Activated T-cell treated with anti-CD3 and anti-CD28 coated beads, Interleukin-2, amount 50 U/mL, for 72 hours (primary cell): ENCODE measurements around the gene LDLRAP1. TPM values are rescaled to one million over a fixed set of nuclear protein-coding genes. Genes with fewer than 3 reads are reported as not detected.

Experiments used
- ATAC-seq, 2 donors: fragments of 150-1000 bp; cut with Tn5 transposase; replicated peaks in 1 of 2; 2 replicates each; pipeline ENCODE4 v1.10.0; 2021; ENCODE audit warnings: moderate library complexity in 2 of 2, mild to moderate bottlenecking in 1 of 2
- DNase-seq, 2 donors: peaks; one replicate each; pipeline ENCODE4 v3.0.0; 2021 to 2022; ENCODE audit warnings: mixed read lengths in 1 of 2
- H3K27ac Mint-ChIP-seq: one replicate; pipeline ENCODE4 v1.8.0; 2022; ENCODE audit warnings: mild to moderate bottlenecking, moderate library complexity, mixed read lengths
- H3K27me3 Mint-ChIP-seq: one replicate; pipeline ENCODE4 v1.8.0; 2022; ENCODE audit warnings: low read depth, mixed read lengths
- H3K36me3 Mint-ChIP-seq, 2 donors: one replicate each; pipeline ENCODE4 v1.8.0; 2022; ENCODE audit warnings: mixed read lengths in 2 of 2, mild to moderate bottlenecking in 1 of 2; ENCODE audit not compliant: insufficient read depth in 2 of 2
- H3K4me1 Mint-ChIP-seq: one replicate; pipeline ENCODE4 v1.8.0; 2022; ENCODE audit warnings: low read depth, mixed read lengths
- H3K4me3 Mint-ChIP-seq, 2 donors: one replicate each; pipeline ENCODE4 v1.8.0; 2022; ENCODE audit warnings: mild to moderate bottlenecking in 2 of 2, mixed read lengths in 2 of 2, moderate library complexity in 2 of 2
- H3K9me3 Mint-ChIP-seq, 2 donors: one replicate each; pipeline ENCODE4 v1.8.0; 2022; ENCODE audit warnings: mixed read lengths in 2 of 2
- total RNA-seq, 2 donors: library from RNA; stranded (reverse); gene quantifications; one replicate each; pipeline ENCODE4 v1.2.3, GENCODE V29; 2022

The LDLRAP1 gene
- total RNA-seq, 2 donors from 2014 or later: 13.5 to 14.7 TPM

DNA sequence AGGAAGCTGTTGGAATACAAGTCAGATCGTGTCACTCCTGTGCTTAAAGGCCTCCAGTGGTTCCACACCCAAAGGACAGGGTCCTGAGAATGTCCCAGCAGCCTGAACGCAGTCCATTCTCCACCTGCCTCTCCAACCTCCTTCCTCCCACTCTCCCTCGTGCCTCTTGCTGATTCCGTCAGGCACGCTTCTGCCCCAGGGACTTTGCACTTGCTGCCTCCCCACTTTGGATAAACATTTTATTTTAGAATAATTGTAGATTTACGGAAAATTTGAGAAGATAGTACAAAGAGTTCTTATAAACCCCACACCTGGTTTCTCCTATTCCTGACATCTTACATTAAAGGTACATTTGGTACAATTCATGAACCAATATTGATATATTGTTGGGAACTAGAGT is 28.4 kb upstream of the LDLRAP1 start:
- no peak for ATAC-seq
- Mint-ChIP-seq H3K27me3 (no peaks in the 10 kb centered on the region), H3K4me3 (no peak overlapping the region), H3K27ac (no peak overlapping the region), H3K9me3 (peaks cover 0 to 2% of the 10 kb centered on the region in 2 donors), H3K36me3 (no peaks in the 10 kb centered on the region), H3K4me1 (peaks cover 1% of the 10 kb centered on the region)
- no peak for DNase-seq

DNA sequence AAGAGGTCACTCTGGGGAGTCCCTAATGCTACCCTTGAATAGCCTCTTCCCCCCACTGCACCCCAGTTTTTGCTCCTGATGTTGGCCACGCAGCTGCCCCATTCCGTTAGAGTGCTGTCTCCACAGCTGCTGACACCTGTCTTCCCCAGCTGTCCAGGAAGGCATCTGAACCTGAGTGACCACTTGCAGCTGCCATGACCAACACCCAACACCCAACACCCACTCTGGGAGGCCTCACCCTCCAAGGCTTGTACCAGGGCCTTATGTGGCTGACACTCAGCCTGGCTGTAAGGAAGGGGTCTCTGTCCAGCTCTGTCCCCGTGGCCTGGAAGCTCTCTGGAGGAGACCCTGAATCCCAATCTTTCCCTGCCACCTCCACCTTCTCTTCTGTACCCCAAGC is 26.7 kb upstream of the LDLRAP1 start:
- no peak overlapping the region for H3K4me3 Mint-ChIP-seq
- H3K9me3 Mint-ChIP-seq: peaks cover 0 to 2% of the 10 kb centered on the region in 2 donors
- H3K27me3 Mint-ChIP-seq: no peaks in the 10 kb centered on the region
- H3K4me1 Mint-ChIP-seq: peaks cover 4% of the 10 kb centered on the region
- no peaks in the 10 kb centered on the region for H3K36me3 Mint-ChIP-seq
- no peak for DNase-seq
- no peak overlapping the region for H3K27ac Mint-ChIP-seq
- ATAC-seq: no peak

DNA sequence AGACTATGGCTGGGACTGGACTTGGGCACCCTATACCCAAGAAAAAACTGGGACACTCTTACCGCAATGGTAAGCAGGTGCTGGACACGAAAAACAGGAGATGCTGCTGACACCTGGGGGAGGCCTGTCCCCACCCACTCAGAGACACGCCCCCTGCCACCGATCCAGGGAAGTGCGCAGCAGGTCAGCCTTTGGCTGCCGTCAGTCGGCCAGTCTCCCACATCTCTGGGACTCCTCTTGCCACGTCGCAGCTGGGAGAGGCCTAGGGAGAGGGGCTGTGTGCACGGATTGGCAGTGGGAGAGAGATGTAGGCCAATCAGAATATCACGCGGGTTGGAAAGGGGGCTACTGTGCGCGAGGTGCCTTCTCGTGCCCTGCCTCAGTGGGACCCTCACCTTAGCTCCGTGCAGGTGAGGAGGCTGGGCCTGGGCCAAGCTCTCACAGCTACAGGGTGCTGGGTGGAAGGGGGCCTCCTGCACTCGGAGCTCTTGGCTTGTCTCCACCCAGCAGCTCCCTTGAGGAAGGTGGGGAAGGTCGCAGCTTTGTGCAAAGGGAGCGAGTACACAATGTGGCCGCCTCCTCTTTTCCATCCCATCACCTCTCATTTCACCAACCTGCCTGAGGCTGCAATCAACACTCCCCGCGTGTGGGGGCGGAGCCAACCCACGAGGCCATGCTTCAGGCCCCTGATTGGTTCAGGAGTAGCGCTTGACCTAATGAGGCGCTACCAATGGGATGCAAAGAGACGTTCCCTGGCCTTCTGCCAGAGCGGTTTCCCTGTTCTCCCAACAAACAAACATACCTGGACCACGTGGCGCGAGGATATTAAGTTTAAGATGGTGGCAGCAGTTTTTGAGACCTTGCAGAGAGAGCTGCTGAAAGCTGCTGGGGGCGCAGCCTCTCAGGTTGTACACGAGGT is 25.7 kb upstream of the LDLRAP1 start:
- Mint-ChIP-seq H3K27me3 (no peaks in the 10 kb centered on the region), H3K4me1 (peaks cover 4% of the 10 kb centered on the region), H3K9me3 (peaks cover 0 to 2% of the 10 kb centered on the region in 2 donors), H3K27ac (no peak overlapping the region), H3K36me3 (no peaks in the 10 kb centered on the region), H3K4me3 (no peak overlapping the region)
- no peak for ATAC-seq
- no peak for DNase-seq

DNA sequence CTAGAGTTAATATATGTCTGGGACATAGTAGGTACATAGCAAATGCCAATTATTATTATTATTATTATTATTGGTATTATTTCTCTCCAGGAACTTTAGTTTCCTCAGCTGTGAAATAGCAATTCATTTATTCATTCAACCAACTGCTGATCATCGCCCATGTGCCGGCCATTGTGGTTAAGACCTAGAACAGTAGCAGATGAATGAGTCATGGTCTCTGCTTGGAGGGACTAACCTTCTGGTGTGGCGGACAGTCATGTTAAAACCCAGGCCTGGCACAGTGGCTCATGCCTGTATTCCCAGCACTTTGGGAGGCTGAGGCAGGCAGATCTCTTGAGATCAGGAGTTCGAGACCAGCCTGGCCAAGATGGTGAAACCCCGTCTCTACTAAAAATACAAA is 23.8 kb upstream of the LDLRAP1 start:
- H3K9me3 Mint-ChIP-seq: peaks cover 0 to 2% of the 10 kb centered on the region in 2 donors
- no peaks in the 10 kb centered on the region for H3K36me3 Mint-ChIP-seq
- H3K27me3 Mint-ChIP-seq: no peaks in the 10 kb centered on the region
- no peak overlapping the region for H3K4me3 Mint-ChIP-seq
- H3K27ac Mint-ChIP-seq: no peak overlapping the region
- DNase-seq: no peak
- no peak for ATAC-seq
- peaks cover 4% of the 10 kb centered on the region for H3K4me1 Mint-ChIP-seq

DNA sequence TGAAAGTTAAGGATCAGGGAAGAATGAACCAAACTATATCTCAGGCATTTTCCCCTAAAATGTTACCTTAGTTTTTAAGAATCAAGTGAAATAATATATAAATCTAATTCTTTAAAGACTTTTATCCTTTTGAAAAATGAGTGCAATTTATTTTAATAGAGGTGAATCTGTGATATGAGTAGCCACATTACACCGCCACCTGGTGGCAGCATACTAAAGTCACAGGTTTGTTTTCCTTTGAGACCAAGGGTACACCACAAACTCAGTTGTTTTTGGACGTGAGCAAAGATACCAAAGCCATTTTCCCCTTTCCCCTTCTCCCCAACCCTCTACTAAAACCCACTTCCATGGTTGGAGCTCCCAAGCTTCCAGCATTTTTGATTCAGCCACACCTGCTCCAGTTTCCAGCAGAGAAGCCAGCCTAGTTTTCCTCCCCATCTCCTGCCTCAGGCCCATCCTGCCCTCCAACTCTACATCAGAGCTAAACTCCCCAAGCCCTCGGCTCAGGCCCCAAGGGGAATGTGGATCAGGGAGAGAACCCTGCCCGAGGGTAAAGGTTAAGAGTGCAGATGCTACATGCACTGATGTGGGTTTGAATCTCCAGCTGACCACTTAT is 22.9 kb upstream of the LDLRAP1 start:
- peak; percentile 56 to 62 for ATAC-seq
- H3K4me1 Mint-ChIP-seq: peaks cover 4% of the 10 kb centered on the region
- H3K9me3 Mint-ChIP-seq: peaks cover 4% of the 10 kb centered on the region in 2 donors
- no peaks in the 10 kb centered on the region for H3K27me3 Mint-ChIP-seq
- peak overlapping the region; percentile 5 for H3K27ac Mint-ChIP-seq
- H3K4me3 Mint-ChIP-seq: no peak overlapping the region
- DNase-seq: peak; percentile 70 to 71
- no peaks in the 10 kb centered on the region for H3K36me3 Mint-ChIP-seq

DNA sequence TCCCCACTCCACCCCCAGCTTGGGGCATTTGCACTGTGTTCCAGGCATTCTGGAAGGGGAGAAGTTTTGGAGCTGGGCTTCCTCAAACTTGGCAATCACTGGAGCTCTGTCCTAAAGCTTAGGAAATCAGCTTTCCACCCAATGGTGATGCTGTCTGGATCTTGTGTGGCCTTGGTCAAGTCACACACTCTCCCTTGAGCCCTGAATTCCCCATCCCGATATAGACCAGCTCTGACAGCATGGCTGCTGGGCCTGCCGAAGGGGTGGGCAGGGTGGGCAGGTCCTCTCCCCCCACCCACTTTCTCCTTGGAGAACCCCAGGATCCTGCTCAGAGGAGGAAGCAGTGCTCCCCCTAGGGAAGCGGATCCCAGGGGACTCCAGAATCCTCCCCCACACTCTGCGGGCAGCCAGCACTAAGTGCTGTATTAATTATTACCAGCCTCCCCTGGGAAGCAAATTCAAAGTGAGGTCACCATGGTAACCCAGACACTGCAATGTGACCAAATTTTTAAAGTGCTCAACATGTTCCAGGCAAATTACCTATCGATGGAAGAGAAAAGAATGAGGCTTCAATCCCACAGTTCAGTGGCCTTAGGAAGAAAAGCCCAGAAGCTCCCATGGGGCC is 21.3 kb upstream of the LDLRAP1 start:
- Mint-ChIP-seq H3K4me3 (no peak overlapping the region), H3K9me3 (peaks cover 4% of the 10 kb centered on the region in 2 donors), H3K27ac (no peak overlapping the region), H3K4me1 (peaks cover 4% of the 10 kb centered on the region), H3K27me3 (no peaks in the 10 kb centered on the region), H3K36me3 (no peaks in the 10 kb centered on the region)
- ATAC-seq: no peak
- no peak for DNase-seq

DNA sequence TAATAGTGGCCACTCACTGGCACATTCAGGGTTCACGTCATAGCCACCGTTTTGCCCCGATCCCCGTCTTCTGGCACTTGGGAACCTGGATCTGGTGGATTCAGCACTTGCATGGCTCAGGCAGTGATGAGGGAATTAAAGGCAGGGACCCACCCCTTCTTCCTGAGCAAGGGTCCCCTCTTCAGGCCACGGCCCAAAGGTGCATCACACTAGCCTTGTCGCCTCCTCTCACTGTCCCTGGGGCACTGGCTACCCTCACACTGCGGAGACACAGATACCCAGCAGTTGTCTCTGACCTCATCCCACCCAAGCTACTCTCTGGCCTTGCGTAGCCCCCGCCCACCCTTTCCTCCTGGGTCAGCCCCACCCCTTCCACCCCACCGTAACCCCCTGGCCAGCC is 19.9 kb upstream of the LDLRAP1 start:
- Mint-ChIP-seq H3K36me3 (no peaks in the 10 kb centered on the region), H3K4me3 (no peak overlapping the region), H3K4me1 (peaks cover 4% of the 10 kb centered on the region), H3K27me3 (no peaks in the 10 kb centered on the region), H3K9me3 (peaks cover 4% of the 10 kb centered on the region in 2 donors), H3K27ac (no peak overlapping the region)
- DNase-seq: peak; percentile 21 to 34
- ATAC-seq: no peak

DNA sequence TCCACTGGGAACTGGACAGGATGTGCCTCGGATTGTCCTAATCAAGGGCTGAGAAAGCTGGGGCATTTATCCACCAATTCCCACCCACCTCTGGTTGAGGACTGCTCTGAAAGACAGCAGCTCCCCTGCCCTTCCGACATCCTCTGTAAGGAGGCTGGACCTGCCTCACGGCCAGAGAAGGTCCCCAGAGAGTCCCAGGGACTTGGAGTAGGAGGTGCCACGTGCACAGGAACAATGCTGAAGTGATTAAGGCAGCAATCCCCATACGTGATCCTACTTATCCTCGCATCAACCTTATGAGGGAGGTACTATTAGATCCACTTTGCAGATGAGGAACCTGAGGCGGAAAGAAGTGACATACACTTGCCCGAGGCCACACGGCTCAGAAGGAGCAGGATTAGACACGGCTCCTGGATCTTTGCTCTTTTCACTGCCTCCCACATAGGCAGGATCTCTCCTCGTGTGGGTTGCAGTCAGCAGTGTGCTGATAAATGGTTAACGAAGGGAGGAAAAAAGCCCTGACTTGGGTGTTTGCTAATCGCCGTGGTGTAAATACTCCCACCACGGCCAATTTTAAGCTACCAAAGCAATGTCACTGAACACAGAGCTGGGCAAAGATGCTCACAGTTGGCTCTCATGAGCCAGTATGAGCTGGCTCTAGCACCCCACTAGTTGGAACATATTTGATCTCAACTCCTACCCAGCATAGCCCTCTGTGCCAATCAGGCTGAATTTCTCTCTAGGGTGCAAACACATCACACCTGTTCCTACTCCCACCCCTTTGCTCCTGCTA is 18.6 kb upstream of the LDLRAP1 start:
- peaks cover 6 to 7% of the 10 kb centered on the region in 2 donors for H3K9me3 Mint-ChIP-seq
- H3K27me3 Mint-ChIP-seq: no peaks in the 10 kb centered on the region
- DNase-seq (no peak), ATAC-seq (no peak)
- no peaks in the 10 kb centered on the region for H3K36me3 Mint-ChIP-seq
- no peak overlapping the region for H3K4me3 Mint-ChIP-seq
- peaks cover 4% of the 10 kb centered on the region for H3K4me1 Mint-ChIP-seq
- no peak overlapping the region for H3K27ac Mint-ChIP-seq

DNA sequence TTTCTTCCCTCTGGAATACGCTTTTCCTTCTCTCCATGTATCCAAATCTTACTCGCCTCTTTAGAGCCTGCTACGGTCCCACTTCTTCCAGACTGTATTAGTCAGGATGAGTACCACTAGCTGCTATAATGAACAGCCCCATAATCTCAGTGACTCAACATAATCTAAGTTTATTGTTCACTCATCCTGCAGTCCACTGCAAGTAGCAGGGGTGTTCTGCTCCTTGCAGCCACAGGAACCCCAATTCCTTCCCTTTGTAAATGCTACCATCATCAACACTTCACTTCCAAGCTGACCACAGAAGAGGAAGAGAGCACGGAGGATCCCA is 18.1 kb upstream of the LDLRAP1 start:
- no peak for DNase-seq
- Mint-ChIP-seq H3K9me3 (peaks cover 6 to 7% of the 10 kb centered on the region in 2 donors), H3K4me1 (peaks cover under 1% of the 10 kb centered on the region), H3K36me3 (no peaks in the 10 kb centered on the region), H3K4me3 (no peak overlapping the region), H3K27ac (no peak overlapping the region), H3K27me3 (no peaks in the 10 kb centered on the region)
- no peak for ATAC-seq

DNA sequence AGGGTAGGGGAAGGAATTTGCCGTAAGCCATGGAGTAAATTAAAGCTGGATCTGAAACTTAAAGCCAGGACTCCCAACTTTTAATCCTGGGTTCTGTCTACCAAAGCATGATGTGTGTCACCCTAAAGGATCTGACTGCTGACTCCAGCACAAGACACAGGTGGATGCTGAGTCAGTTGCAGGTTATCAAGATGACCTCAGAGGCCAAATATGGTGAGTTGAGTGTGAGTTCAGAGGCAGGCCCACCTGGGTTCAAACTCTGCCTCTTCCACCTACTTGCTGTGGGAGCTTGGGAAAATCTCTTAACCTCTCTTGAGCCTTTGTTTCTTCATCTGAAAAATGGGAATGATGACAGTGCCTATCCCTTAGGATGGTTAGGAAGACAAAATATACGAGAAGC is 16.7 kb upstream of the LDLRAP1 start:
- H3K9me3 Mint-ChIP-seq: peaks cover 6 to 7% of the 10 kb centered on the region in 2 donors
- ATAC-seq (no peak), DNase-seq (no peak)
- H3K4me3 Mint-ChIP-seq: no peak overlapping the region
- no peaks in the 10 kb centered on the region for H3K36me3 Mint-ChIP-seq
- H3K27me3 Mint-ChIP-seq: no peaks in the 10 kb centered on the region
- no peaks in the 10 kb centered on the region for H3K4me1 Mint-ChIP-seq
- no peak overlapping the region for H3K27ac Mint-ChIP-seq

DNA sequence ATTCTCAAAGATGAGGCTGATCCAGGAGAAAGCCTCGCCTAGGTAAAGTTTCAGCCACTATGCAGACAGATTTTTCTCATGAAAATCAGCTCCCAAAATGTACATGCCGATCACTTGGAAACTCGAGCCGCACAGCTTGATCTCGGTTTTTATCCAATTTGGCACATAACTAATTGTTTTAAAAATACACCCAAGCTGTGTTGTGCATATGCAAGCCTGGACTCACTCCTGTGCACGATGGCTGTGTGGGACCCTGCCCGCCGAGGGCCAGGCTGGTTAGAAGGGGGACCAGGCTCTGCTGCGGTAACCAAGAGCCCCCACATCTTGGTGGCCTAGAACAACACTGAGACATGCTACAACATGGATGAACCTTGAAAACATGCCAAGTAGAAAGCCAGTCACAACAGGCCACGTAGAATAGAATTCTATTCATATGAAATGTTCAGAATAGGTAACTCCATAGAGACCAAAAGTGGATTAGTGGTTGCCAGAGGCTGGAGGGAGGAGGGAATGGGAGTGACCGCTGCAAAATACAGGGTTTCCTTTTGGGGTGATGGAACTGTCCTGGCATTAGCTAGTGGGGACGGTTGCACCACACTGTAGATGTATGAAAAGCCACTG is 16.1 kb upstream of the LDLRAP1 start:
- H3K9me3 Mint-ChIP-seq: peaks cover 6 to 7% of the 10 kb centered on the region in 2 donors
- H3K4me1 Mint-ChIP-seq: no peaks in the 10 kb centered on the region
- H3K27ac Mint-ChIP-seq: no peak overlapping the region
- H3K36me3 Mint-ChIP-seq: no peaks in the 10 kb centered on the region
- no peaks in the 10 kb centered on the region for H3K27me3 Mint-ChIP-seq
- no peak overlapping the region for H3K4me3 Mint-ChIP-seq
- ATAC-seq (no peak), DNase-seq (no peak)

DNA sequence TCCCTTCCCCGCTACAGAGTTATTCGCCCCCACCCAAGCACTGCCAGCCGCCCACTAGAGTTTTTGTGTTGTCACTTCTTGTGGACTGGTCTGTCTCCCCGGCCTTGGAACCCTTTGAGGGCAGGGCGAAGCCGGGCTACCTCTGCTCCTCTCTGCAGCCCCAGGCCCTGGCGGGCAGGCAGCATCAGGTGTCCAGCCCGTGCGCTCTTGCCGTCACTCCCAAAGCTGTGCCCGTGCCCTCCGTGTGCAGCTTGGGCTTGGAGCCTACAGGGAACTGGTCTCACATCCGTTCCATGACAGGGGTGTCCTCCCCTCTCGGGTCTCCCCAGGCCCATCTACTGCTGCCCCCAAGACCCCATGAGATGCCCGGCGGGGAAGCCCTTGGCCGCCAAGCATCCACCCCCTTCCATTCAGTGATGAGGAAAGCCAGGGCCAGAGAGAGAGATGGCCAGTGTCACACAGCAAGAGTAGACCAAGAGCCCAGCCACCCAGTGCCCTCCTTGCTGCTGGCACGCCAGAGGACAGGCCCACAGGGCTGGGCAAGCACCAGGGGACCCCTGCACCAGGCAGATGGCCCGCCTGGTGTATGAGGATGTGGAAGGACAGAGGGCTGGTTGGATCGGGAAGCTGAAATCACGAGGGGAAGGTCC is 15.3 kb upstream of the LDLRAP1 start:
- H3K9me3 Mint-ChIP-seq: peaks cover 6 to 7% of the 10 kb centered on the region in 2 donors
- ATAC-seq (no peak), DNase-seq (no peak)
- H3K36me3 Mint-ChIP-seq: no peaks in the 10 kb centered on the region
- H3K4me3 Mint-ChIP-seq: no peak overlapping the region
- H3K27ac Mint-ChIP-seq: no peak overlapping the region
- H3K27me3 Mint-ChIP-seq: no peaks in the 10 kb centered on the region
- no peaks in the 10 kb centered on the region for H3K4me1 Mint-ChIP-seq
